Measurements from ENCODE around the gene PTPA. TPM values are rescaled to one million over a fixed set of nuclear protein-coding genes. Genes with fewer than 3 reads are reported as not detected.

The PTPA gene
- total and polyA plus RNA-seq, 9 of the 15 experiments (the other 6 are each of a cell fraction or from before 2014, with no cell fraction given), result 1.7 to 121 (median 72.6) TPM

DNA sequence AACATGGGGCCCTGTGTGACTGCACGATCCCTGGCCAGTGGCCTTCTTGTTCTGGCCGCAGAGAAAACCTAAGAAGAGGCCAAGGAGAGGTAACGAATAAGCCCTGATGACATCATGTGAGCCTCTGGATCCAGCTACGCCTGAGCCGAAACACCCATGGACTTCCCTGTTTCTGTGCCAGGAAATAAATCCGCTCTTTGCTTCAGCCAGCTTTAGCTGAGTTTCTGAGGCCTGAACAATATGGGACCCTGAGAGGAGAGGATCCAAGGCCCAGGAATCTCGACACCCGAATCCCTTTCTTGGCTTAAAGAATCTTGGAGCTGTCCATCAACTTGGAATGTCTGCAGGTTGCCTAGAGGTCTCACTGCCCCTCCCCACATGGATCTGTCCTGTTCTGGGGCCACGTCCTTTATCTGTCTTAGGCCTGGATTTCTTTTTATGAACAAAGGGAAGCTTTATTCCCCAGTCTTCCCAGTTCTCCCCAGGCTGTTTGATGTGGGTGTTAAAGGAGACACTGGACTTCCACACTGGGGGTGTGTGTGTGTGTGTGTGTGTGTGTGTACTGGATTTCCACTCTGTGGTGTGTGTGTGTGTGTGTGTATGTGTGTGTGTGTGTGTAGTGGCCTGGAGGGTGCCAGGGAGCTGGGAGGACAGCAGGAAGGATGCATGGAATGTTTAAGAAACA, 53.2 kb downstream of the PTPA start:
- CTCF ChIA-PET (ENCODE audit: low intra/inter-chr PET ratio), result no interaction called here
- Histone ChIP-seq H3K9ac (ENCODE audit: insufficient read depth in 1 of 2, low read depth in 2 of 2, low read length in 2 of 2) (peak overlapping the region in 1 of 2 experiments; percentile 66; a peak in 1 of 4 replicates), H3K36me3 (ENCODE audit: control insufficient read depth, insufficient read depth, low read length) (no peaks in the 10 kb centered on the region), H3K9me1 (ENCODE audit: control insufficient read depth, insufficient read depth, low read length) (no peaks in the 10 kb centered on the region), H3K79me2 (ENCODE audit: control insufficient read depth, insufficient read depth, low read length) (no peaks in the 10 kb centered on the region), H3K4me3 (no peak overlapping the region), H3K9me3 (replicated peaks; ENCODE audit: control insufficient read depth, insufficient read depth, low read depth, low read length) (no peaks in the 10 kb centered on the region), H4K20me1 (replicated peaks; ENCODE audit: control insufficient read depth, insufficient read depth, low read length) (no peaks in the 10 kb centered on the region), H3K4me2 (ENCODE audit: insufficient read depth, low read length) (no peak overlapping the region), H3K27ac (ENCODE audit: extremely low read depth, low read depth, low read length) (no peak overlapping the region), H2AFZ (ENCODE audit: low read depth, low read length) (no peak overlapping the region), H3K27me3 (ENCODE audit: control insufficient read depth in 2 of 2, insufficient read depth in 2 of 2, low read length in 2 of 2) (no peaks in the 10 kb centered on the region), H3K4me1 (replicated peaks in 1 of 2; ENCODE audit: control insufficient read depth in 2 of 2, insufficient read depth in 2 of 2, low read length in 2 of 2) (peaks cover 25 to 35% of the 10 kb centered on the region in 2 experiments)
- in situ Hi-C loops (cut with MboI) (loop anchor here (10.0 kb wide), 1 partner anchor 630 kb away; no protein-coding TSS in a partner anchor), intact Hi-C loops (cut with micrococcal nuclease) (no loop called here)
- 59% methylated on average over 9 of the region's 9 CpGs for WGBS (ENCODE audit: insufficient coverage, low coverage, missing lambda C conversion rate)
- no peak for ATAC-seq
- BruUV-seq (replicated peaks), result no TSS peak
- POLR2A ChIA-PET, result interaction anchor here (0.9 to 2.3 kb wide), 4 partner anchors 9 to 15 kb away, joined by 5 to 9 read pairs (median 7); partner anchors contain the start of gene IER5L
- TF ChIP-seq ZNF830 (CRISPR knock-in tag; IDR thresholded peaks at IDR 0.05) (no peak), SPI1 (IDR thresholded peaks at IDR 0.05; ENCODE audit: borderline replicate concordance, low read depth, low read length) (0 out of 2 replicates have a peak, but pooled peaks have one; percentile 3), JUND (IDR thresholded peaks at IDR 0.05; ENCODE audit: borderline replicate concordance, low read depth, low read length) (0 out of 2 replicates have a peak, but pooled peaks have one; percentile 7), JUND (tag; IDR thresholded peaks at IDR 0.05; ENCODE audit: borderline replicate concordance, low read depth, low read length) (no peak)
- TF ChIP-seq, protein P1, sequence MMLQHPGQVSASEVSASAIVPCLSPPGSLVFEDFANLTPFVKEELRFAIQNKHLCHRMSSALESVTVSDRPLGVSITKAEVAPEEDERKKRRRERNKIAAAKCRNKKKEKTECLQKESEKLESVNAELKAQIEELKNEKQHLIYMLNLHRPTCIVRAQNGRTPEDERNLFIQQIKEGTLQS (IDR thresholded peaks at IDR 0.05), result 0 out of 2 replicates have a peak, but pooled peaks have one; percentile 21
- TF ChIP-seq, protein P1 (CRISPR knock-in tag; conservative IDR thresholded peaks at IDR 0.05), result no peak
- TF ChIP-seq, protein P2, sequence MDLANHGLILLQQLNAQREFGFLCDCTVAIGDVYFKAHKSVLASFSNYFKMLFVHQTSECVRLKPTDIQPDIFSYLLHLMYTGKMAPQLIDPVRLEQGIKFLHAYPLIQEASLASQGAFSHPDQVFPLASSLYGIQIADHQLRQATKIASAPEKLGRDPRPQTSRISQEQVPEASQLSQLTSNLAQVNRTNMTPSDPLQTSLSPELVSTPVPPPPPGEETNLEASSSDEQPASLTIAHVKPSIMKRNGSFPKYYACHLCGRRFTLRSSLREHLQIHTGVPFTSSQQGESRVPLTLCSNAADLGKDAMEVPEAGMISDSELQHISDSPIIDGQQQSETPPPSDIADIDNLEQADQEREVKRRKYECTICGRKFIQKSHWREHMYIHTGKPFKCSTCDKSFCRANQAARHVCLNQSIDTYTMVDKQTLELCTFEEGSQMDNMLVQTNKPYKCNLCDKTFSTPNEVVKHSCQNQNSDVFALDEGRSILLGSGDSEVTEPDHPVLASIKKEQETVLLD (IDR thresholded peaks at IDR 0.05), result no peak
- FAIRE-seq, result no peak
- DNase-seq (ENCODE audit: extremely low read depth in 1 of 4, low spot score in 3 of 4), result no peak
